Endothelial cell of umbilical vein (primary cell): Measurements from ENCODE around the gene HIC1. TPM values are rescaled to one million over a fixed set of nuclear protein-coding genes. Genes with fewer than 3 reads are reported as not detected.

Source experiments
- BruUV-seq: library from RNA; stranded (reverse); fragments of 400-500 nt; replicated peaks from 2 replicates; lab custom pipeline; 2021; lab: Mats Ljungman, UMichigan
- CTCF ChIA-PET: fragments of 300-600, 350-600 bp; sonication (Branson Sonifier 250); formaldehyde crosslinking; loops from one replicate; lab custom pipeline; 2021; ENCODE audit warnings: antibody characterized with exemption, inconsistent platforms; lab: Charles Lee
- POLR2A ChIA-PET: fragments of 300-600, 350-600 bp; sonication (Branson Sonifier 250); formaldehyde crosslinking; loops from one replicate; lab custom pipeline; 2021; ENCODE audit warnings: antibody characterized with exemption, inconsistent platforms; lab: Charles Lee
- DNase-seq: peaks from one replicate; pipeline ENCODE4 v3.0.0-alpha.2; 2011; ENCODE audit warnings: low read depth, low spot score
- FAIRE-seq: peaks from 2 replicates; lab custom pipeline; 2011; peaks lifted over from hg19 to GRCh38; lab: Jason Lieb, UNC
- H2AFZ ChIP-seq: 2 replicates; pipeline ENCODE4 v1.6.0; 2012; ENCODE audit warnings: low read depth, low read length, control low read depth, inconsistent platforms
- H3K27ac ChIP-seq: 2 replicates; pipeline ENCODE4 v1.5.1; 2011; ENCODE audit warnings: low read depth, mild to moderate bottlenecking, control low read depth, low read length, moderate library complexity; ENCODE audit not compliant: insufficient read depth
- H3K27me3 ChIP-seq, 2 experiments: 2 replicates each; pipeline versions ENCODE4 v1.6.0 to v1.6.1; 2011; ENCODE audit warnings: low read length in 2 of 2, mixed read lengths in 1 of 2; ENCODE audit not compliant: control insufficient read depth in 2 of 2, insufficient read depth in 2 of 2
- H3K36me3 ChIP-seq, 2 experiments: 2 replicates in 1 of 2; 3 replicates in 1 of 2; pipeline ENCODE4 v1.5.1; 2011; ENCODE audit warnings: low read length in 2 of 2, mild to moderate bottlenecking in 1 of 2, moderate library complexity in 1 of 2; ENCODE audit not compliant: control insufficient read depth in 2 of 2, insufficient read depth in 2 of 2; ENCODE audit errors: extremely low read depth in 1 of 2
- H3K4me1 ChIP-seq: 3 replicates; pipeline ENCODE4 v1.5.1; 2011; ENCODE audit warnings: mild to moderate bottlenecking, low read length; ENCODE audit not compliant: control insufficient read depth, insufficient read depth; ENCODE audit errors: extremely low read depth
- H3K4me2 ChIP-seq: 2 replicates; pipeline ENCODE4 v1.6.1; 2011; ENCODE audit warnings: low read length, control low read depth, mixed read lengths; ENCODE audit not compliant: insufficient read depth
- H3K4me3 ChIP-seq, 3 experiments: fragments of 200-600 bp in 1 of 3; sonication (generic), shearing (Covaris generic) in 1 of 3; replicated peaks in 1 of 3; 2 replicates each; pipeline ENCODE4 v1.5.1; 2011 to 2016; ENCODE audit warnings: control low read depth in 3 of 3, low read length in 3 of 3, mild to moderate bottlenecking in 2 of 3, inconsistent platforms in 1 of 3, low read depth in 1 of 3, moderate library complexity in 1 of 3; ENCODE audit not compliant: insufficient read depth in 1 of 3
- H3K79me2 ChIP-seq: 2 replicates; pipeline ENCODE4 v1.6.0; 2012; ENCODE audit warnings: low read length, inconsistent platforms; ENCODE audit not compliant: control insufficient read depth, insufficient read depth
- H3K9ac ChIP-seq: replicated peaks from 2 replicates; pipeline ENCODE3; 2011; ENCODE audit warnings: low read length, control low read depth; ENCODE audit not compliant: insufficient read depth; ENCODE audit errors: extremely low read depth
- H3K9me1 ChIP-seq: replicated peaks from 3 replicates; pipeline ENCODE4 v1.6.0; 2011; ENCODE audit warnings: mild to moderate bottlenecking, low read length; ENCODE audit not compliant: control insufficient read depth, insufficient read depth; ENCODE audit errors: extremely low read depth
- H3K9me3 ChIP-seq: replicated peaks from 2 replicates; pipeline ENCODE4 v1.5.1; 2012; ENCODE audit warnings: low read length, inconsistent platforms; ENCODE audit not compliant: control insufficient read depth, insufficient read depth
- H4K20me1 ChIP-seq: replicated peaks from 2 replicates; pipeline ENCODE3; 2011; ENCODE audit warnings: mild to moderate bottlenecking, low read length; ENCODE audit not compliant: control insufficient read depth, insufficient read depth; ENCODE audit errors: extremely low read depth
- CTCF ChIP-seq, 2 donors: IDR thresholded peaks; 1 replicate in 1 of 2; 2 replicates in 1 of 2; pipeline ENCODE4 v1.5.1; 2011; ENCODE audit warnings: low read length in 2 of 2, mild to moderate bottlenecking in 2 of 2, moderate library complexity in 2 of 2, control low read depth in 1 of 2, inconsistent platforms in 1 of 2, low read depth in 1 of 2; ENCODE audit not compliant: insufficient read depth in 1 of 2; ENCODE audit errors: extremely low read depth in 1 of 2
- EZH2 ChIP-seq: IDR thresholded peaks from 2 replicates; pipeline ENCODE4 v1.6.1; 2012; ENCODE audit warnings: borderline replicate concordance, low read depth, mild to moderate bottlenecking, moderate library complexity, low read length, inconsistent platforms; ENCODE audit not compliant: severe bottlenecking
- FOS ChIP-seq: IDR thresholded peaks from 2 replicates; pipeline ENCODE4 v1.6.1; 2011; ENCODE audit warnings: mild to moderate bottlenecking, low read length, moderate library complexity, borderline replicate concordance; ENCODE audit not compliant: insufficient read depth
- GATA2 ChIP-seq: IDR thresholded peaks from 2 replicates; pipeline ENCODE4 v1.7.0; 2011; ENCODE audit warnings: low read depth, mild to moderate bottlenecking, moderate library complexity, mixed read lengths, low read length; ENCODE audit not compliant: insufficient read length, insufficient read depth
- JUN ChIP-seq: IDR thresholded peaks from 2 replicates; pipeline ENCODE4 v1.6.1; 2011; ENCODE audit warnings: borderline replicate concordance, low read depth; ENCODE audit not compliant: insufficient read length, insufficient read depth
- MAX ChIP-seq: IDR thresholded peaks from 2 replicates; pipeline ENCODE4 v1.6.1; 2011; ENCODE audit not compliant: insufficient read depth, insufficient read length
- MYC ChIP-seq: IDR thresholded peaks from one replicate; pipeline ENCODE4 v1.6.1; 2011; ENCODE audit warnings: mild to moderate bottlenecking, low read depth, low read length
- POLR2A ChIP-seq: IDR thresholded peaks from 2 replicates; pipeline ENCODE4 v1.6.1; 2012; ENCODE audit warnings: low read depth, mild to moderate bottlenecking, control low read depth, low read length
- POLR2AphosphoS5 ChIP-seq: IDR thresholded peaks from 2 replicates; pipeline ENCODE4 v1.6.1; 2012; ENCODE audit warnings: low read depth, mild to moderate bottlenecking, control low read depth, low read length, moderate library complexity; ENCODE audit not compliant: insufficient read depth
- dilution Hi-C: fragments of 300-500 bp; cut with MboI; formaldehyde crosslinking; loops from one replicate; pipeline ENCODE4 v1.15.0; 2019; ENCODE audit warnings: low sequenced_read_pairs; ENCODE audit not compliant: extremely low pct_ligation_motif_present
- intact Hi-C: fragments of 100-400 bp; cut with micrococcal nuclease; formaldehyde crosslinking; loops from one replicate; pipeline ENCODE4 v1.10.0; 2022
- polyA plus RNA-seq, 4 experiments: library from polyadenylated mRNA; depleted of rRNA in 3 of 4; stranded (reverse) in 3 of 4; unstranded in 1 of 4; fragments of >200 nt; gene quantifications; 2 replicates each; pipeline versions ENCODE4 v1.2.1 to v1.2.3, GENCODE V29; 2011 to 2012; ENCODE audit warnings: missing spikeins in 1 of 4
- total RNA-seq: library from RNA; stranded (reverse); gene quantifications from 2 replicates; pipeline ENCODE4 v1.2.3, GENCODE V29; 2021

The HIC1 gene
- total and polyA plus RNA-seq, 2 donors (not counting 3 experiments of a cell fraction or from before 2014, with no cell fraction given), result 18.2 to 35.5 TPM

GRCh38 chr17:2071024-2071385, 16.1 kb downstream of the HIC1 start:
- Histone ChIP-seq H3K36me3 (peaks cover 0 to 3% of the 10 kb centered on the region in 2 experiments), H3K4me2 (peak overlapping the region; percentile 1), H2AFZ (no peak overlapping the region), H3K27me3 (no peaks in the 10 kb centered on the region), H3K27ac (peak overlapping the region; percentile 93), H3K9me3 (no peaks in the 10 kb centered on the region), H4K20me1 (no peaks in the 10 kb centered on the region), H3K79me2 (peaks cover 3% of the 10 kb centered on the region), H3K9ac (peak overlapping the region; percentile 66), H3K4me3 (no peak overlapping the region), H3K4me1 (peaks cover 63% of the 10 kb centered on the region), H3K9me1 (no peaks in the 10 kb centered on the region)
- ChIA-PET POLR2A (no interaction called here), CTCF (interaction anchor here (1.7 to 3.2 kb wide), 5 partner anchors 11 to 174 kb away, joined by 6 to 30 read pairs (median 16); partner anchors contain the start of gene HIC1)
- no TSS peak for BruUV-seq
- no peak for TF ChIP-seq EZH2
- no peak for TF ChIP-seq GATA2
- no peak for TF ChIP-seq MAX
- TF ChIP-seq MYC, result no peak
- TF ChIP-seq FOS, result no peak
- TF ChIP-seq POLR2A, result no peak
- no peak for TF ChIP-seq JUN
- no peak for TF ChIP-seq CTCF (IDR thresholded peaks at IDR 0.05; ENCODE audit: extremely low read depth in 1 of 2, insufficient read depth in 1 of 2, low read depth in 1 of 2, low read length in 2 of 2)
- no peak for TF ChIP-seq POLR2AphosphoS5
- intact Hi-C loops, result loop anchor here (1.0 kb wide), 1 partner anchor 14 kb away; no protein-coding TSS in a partner anchor
- DNase-seq (no peak), FAIRE-seq (no peak)
- dilution Hi-C loops, result no loop called here
